Tibial nerve (tissue), 4 donors: ENCODE measurements around the gene UBE2J2. TPM values are rescaled to one million over a fixed set of nuclear protein-coding genes. Genes with fewer than 3 reads are reported as not detected.

Experiments used
- DNase-seq, 2 donors: peaks; one replicate each; pipeline ENCODE4 v3.0.0-alpha.2; 2019; ENCODE audit warnings: low spot score in 2 of 2
- H3K27ac ChIP-seq, 4 donors: fragments of 200-600 bp; sonication (generic) in 3 of 4; one replicate each; pipeline ENCODE4 v1.5.1; 2017 to 2019; ENCODE audit warnings: mild to moderate bottlenecking in 1 of 4
- H3K27me3 ChIP-seq, 2 donors: fragments of 200-600 bp; sonication (generic) in 1 of 2; one replicate each; pipeline versions ENCODE4 v1.5.1 to v1.6.0; 2017 to 2019
- H3K36me3 ChIP-seq, 3 donors: fragments of 200-600 bp; sonication (generic); one replicate each; pipeline ENCODE4 v1.5.1; 2018 to 2019
- H3K4me1 ChIP-seq, 4 donors: fragments of 200-600 bp; sonication (generic) in 3 of 4; one replicate each; pipeline ENCODE4 v1.5.1; 2017 to 2019
- H3K4me3 ChIP-seq, 4 donors: fragments of 200-600 bp; sonication (generic) in 3 of 4; one replicate each; pipeline ENCODE4 v1.5.1; 2017 to 2019; ENCODE audit warnings: mild to moderate bottlenecking in 1 of 4, moderate library complexity in 1 of 4
- H3K9me3 ChIP-seq, 4 donors: fragments of 200-600 bp; sonication (generic) in 3 of 4; one replicate each; pipeline ENCODE4 v1.5.1; 2017 to 2019
- CTCF ChIP-seq, 5 experiments: fragments of 200-600 bp in 3 of 5; fragments of 450-650 bp in 2 of 5; sonication (generic) in 3 of 5; IDR thresholded peaks; one replicate each; pipeline ENCODE4 v1.5.1; 2016 to 2019; ENCODE audit warnings: antibody characterized with exemption in 5 of 5, mild to moderate bottlenecking in 3 of 5, moderate library complexity in 2 of 5
- EP300 ChIP-seq, 2 donors: sonication (generic); formaldehyde crosslinking; IDR thresholded peaks; one replicate each; pipeline ENCODE4 v1.6.1; 2017; ENCODE audit warnings: antibody characterized with exemption in 2 of 2, mild to moderate bottlenecking in 1 of 2
- POLR2A ChIP-seq, 2 donors: fragments of 450-650 bp; IDR thresholded peaks; one replicate each; pipeline ENCODE4 v1.6.1; 2017; ENCODE audit warnings: antibody characterized with exemption in 2 of 2, mild to moderate bottlenecking in 2 of 2, moderate library complexity in 2 of 2
- WGBS, 2 donors: methylation state at CpG; one replicate each; pipeline ENCODE4 v1.1.5; 2018; 5-methylcytosine and 5-hydroxymethylcytosine counted together
- total RNA-seq, 4 donors: library from RNA; depleted of rRNA; stranded (reverse); fragments of >200 nt; gene quantifications; one replicate each; pipeline ENCODE4 v1.1.0, GENCODE V29; 2016

The UBE2J2 gene
- total RNA-seq, 4 donors from 2014 or later: 42.2 to 61.0 (median 53.5) TPM

- Histone ChIP-seq H3K27ac (no peak overlapping the region), H3K36me3 (peaks cover 3 to 91% (median 11%) of the 10 kb centered on the region in 3 donors), H3K4me1 (peaks cover 0 to 15% (median 4%) of the 10 kb centered on the region in 4 donors), H3K4me3 (no peak overlapping the region), H3K9me3 (no peaks in the 10 kb centered on the region), H3K27me3 (no peaks in the 10 kb centered on the region)
- TF ChIP-seq EP300 (IDR thresholded peaks at IDR 0.05): no peak
- no peak for TF ChIP-seq CTCF (IDR thresholded peaks at IDR 0.05)
- no peak for TF ChIP-seq POLR2A (IDR thresholded peaks at IDR 0.05)
- DNase-seq: no peak
- WGBS, 2 donors: 90 to 91% methylated on average over 32 to 36 of the region's 36 CpGs
Observed at GRCh38 chr1:1218524-1219200, 55.0 kb downstream of the UBE2J2 start.

GRCh38 chr1:1217621-1218523 lies 55.8 kb downstream of the UBE2J2 start:
- Histone ChIP-seq H3K27ac (no peak overlapping the region), H3K4me3 (no peak overlapping the region), H3K9me3 (no peaks in the 10 kb centered on the region), H3K27me3 (peaks cover 0 to 5% of the 10 kb centered on the region in 2 donors), H3K36me3 (peaks cover 3 to 83% (median 9%) of the 10 kb centered on the region in 3 donors), H3K4me1 (peaks cover 0 to 18% (median 10%) of the 10 kb centered on the region in 4 donors)
- WGBS, 2 donors: 90 to 92% methylated on average over 43 to 52 of the region's 52 CpGs
- DNase-seq: no peak
- TF ChIP-seq CTCF (IDR thresholded peaks at IDR 0.05) (no peak), POLR2A (IDR thresholded peaks at IDR 0.05) (no peak), EP300 (IDR thresholded peaks at IDR 0.05) (no peak)

GRCh38 chr1:1216770-1217620 lies 56.7 kb downstream of the UBE2J2 start:
- no peaks in the 10 kb centered on the region for H3K9me3 ChIP-seq
- H3K4me3 ChIP-seq: no peak overlapping the region
- peaks cover 0 to 74% (median under 1%) of the 10 kb centered on the region in 3 donors for H3K36me3 ChIP-seq
- H3K27ac ChIP-seq: no peak overlapping the region
- H3K27me3 ChIP-seq: peaks cover 0 to 5% of the 10 kb centered on the region in 2 donors
- TF ChIP-seq EP300 (IDR thresholded peaks at IDR 0.05) (no peak), POLR2A (IDR thresholded peaks at IDR 0.05) (no peak)
- peaks cover 0 to 22% (median 12%) of the 10 kb centered on the region in 4 donors for H3K4me1 ChIP-seq
- 92 to 94% methylated on average over 70 to 74 of the region's 74 CpGs for WGBS, 2 donors
- DNase-seq: no peak

- WGBS, 2 donors: 80 to 92% methylated on average over 13 to 18 of the region's 21 CpGs
- Histone ChIP-seq H3K4me1 (peaks cover 0 to 22% (median 13%) of the 10 kb centered on the region in 4 donors), H3K27ac (no peak overlapping the region), H3K27me3 (peaks cover 0 to 10% of the 10 kb centered on the region in 2 donors), H3K36me3 (peaks cover 0 to 65% (median 0%) of the 10 kb centered on the region in 3 donors), H3K4me3 (no peak overlapping the region), H3K9me3 (no peaks in the 10 kb centered on the region)
- TF ChIP-seq CTCF (IDR thresholded peaks at IDR 0.05): no peak
- TF ChIP-seq POLR2A (IDR thresholded peaks at IDR 0.05): no peak
- no peak for TF ChIP-seq EP300 (IDR thresholded peaks at IDR 0.05)
- DNase-seq: no peak
Observed at GRCh38 chr1:1215881-1216605, 57.6 kb downstream of the UBE2J2 start.
